Endothelial cell of umbilical vein (primary cell): ENCODE measurements around the gene GRIN2D. TPM values are rescaled to one million over a fixed set of nuclear protein-coding genes. Genes with fewer than 3 reads are reported as not detected.

ENCODE experiments used
- BruUV-seq: library from RNA; stranded (reverse); fragments of 400-500 nt; replicated peaks from 2 replicates; lab custom pipeline; 2021; lab: Mats Ljungman, UMichigan
- CTCF ChIA-PET: fragments of 300-600, 350-600 bp; sonication (Branson Sonifier 250); formaldehyde crosslinking; loops from one replicate; lab custom pipeline; 2021; ENCODE audit warnings: antibody characterized with exemption, inconsistent platforms; lab: Charles Lee
- POLR2A ChIA-PET: fragments of 300-600, 350-600 bp; sonication (Branson Sonifier 250); formaldehyde crosslinking; loops from one replicate; lab custom pipeline; 2021; ENCODE audit warnings: antibody characterized with exemption, inconsistent platforms; lab: Charles Lee
- DNase-seq: peaks from one replicate; pipeline ENCODE4 v3.0.0-alpha.2; 2011; ENCODE audit warnings: low read depth, low spot score
- FAIRE-seq: peaks from 2 replicates; lab custom pipeline; 2011; peaks lifted over from hg19 to GRCh38; lab: Jason Lieb, UNC
- H2AFZ ChIP-seq: 2 replicates; pipeline ENCODE4 v1.6.0; 2012; ENCODE audit warnings: low read depth, low read length, control low read depth, inconsistent platforms
- H3K27ac ChIP-seq: 2 replicates; pipeline ENCODE4 v1.5.1; 2011; ENCODE audit warnings: low read depth, mild to moderate bottlenecking, control low read depth, low read length, moderate library complexity; ENCODE audit not compliant: insufficient read depth
- H3K27me3 ChIP-seq, 2 experiments: 2 replicates each; pipeline versions ENCODE4 v1.6.0 to v1.6.1; 2011; ENCODE audit warnings: low read length in 2 of 2, mixed read lengths in 1 of 2; ENCODE audit not compliant: control insufficient read depth in 2 of 2, insufficient read depth in 2 of 2
- H3K36me3 ChIP-seq, 2 experiments: 2 replicates in 1 of 2; 3 replicates in 1 of 2; pipeline ENCODE4 v1.5.1; 2011; ENCODE audit warnings: low read length in 2 of 2, mild to moderate bottlenecking in 1 of 2, moderate library complexity in 1 of 2; ENCODE audit not compliant: control insufficient read depth in 2 of 2, insufficient read depth in 2 of 2; ENCODE audit errors: extremely low read depth in 1 of 2
- H3K4me1 ChIP-seq: 3 replicates; pipeline ENCODE4 v1.5.1; 2011; ENCODE audit warnings: mild to moderate bottlenecking, low read length; ENCODE audit not compliant: control insufficient read depth, insufficient read depth; ENCODE audit errors: extremely low read depth
- H3K4me2 ChIP-seq: 2 replicates; pipeline ENCODE4 v1.6.1; 2011; ENCODE audit warnings: low read length, control low read depth, mixed read lengths; ENCODE audit not compliant: insufficient read depth
- H3K4me3 ChIP-seq, 3 experiments: fragments of 200-600 bp in 1 of 3; sonication (generic), shearing (Covaris generic) in 1 of 3; replicated peaks in 1 of 3; 2 replicates each; pipeline ENCODE4 v1.5.1; 2011 to 2016; ENCODE audit warnings: control low read depth in 3 of 3, low read length in 3 of 3, mild to moderate bottlenecking in 2 of 3, inconsistent platforms in 1 of 3, low read depth in 1 of 3, moderate library complexity in 1 of 3; ENCODE audit not compliant: insufficient read depth in 1 of 3
- H3K79me2 ChIP-seq: 2 replicates; pipeline ENCODE4 v1.6.0; 2012; ENCODE audit warnings: low read length, inconsistent platforms; ENCODE audit not compliant: control insufficient read depth, insufficient read depth
- H3K9ac ChIP-seq: replicated peaks from 2 replicates; pipeline ENCODE3; 2011; ENCODE audit warnings: low read length, control low read depth; ENCODE audit not compliant: insufficient read depth; ENCODE audit errors: extremely low read depth
- H3K9me1 ChIP-seq: replicated peaks from 3 replicates; pipeline ENCODE4 v1.6.0; 2011; ENCODE audit warnings: mild to moderate bottlenecking, low read length; ENCODE audit not compliant: control insufficient read depth, insufficient read depth; ENCODE audit errors: extremely low read depth
- H3K9me3 ChIP-seq: replicated peaks from 2 replicates; pipeline ENCODE4 v1.5.1; 2012; ENCODE audit warnings: low read length, inconsistent platforms; ENCODE audit not compliant: control insufficient read depth, insufficient read depth
- H4K20me1 ChIP-seq: replicated peaks from 2 replicates; pipeline ENCODE3; 2011; ENCODE audit warnings: mild to moderate bottlenecking, low read length; ENCODE audit not compliant: control insufficient read depth, insufficient read depth; ENCODE audit errors: extremely low read depth
- CTCF ChIP-seq, 2 donors: IDR thresholded peaks; 1 replicate in 1 of 2; 2 replicates in 1 of 2; pipeline ENCODE4 v1.5.1; 2011; ENCODE audit warnings: low read length in 2 of 2, mild to moderate bottlenecking in 2 of 2, moderate library complexity in 2 of 2, control low read depth in 1 of 2, inconsistent platforms in 1 of 2, low read depth in 1 of 2; ENCODE audit not compliant: insufficient read depth in 1 of 2; ENCODE audit errors: extremely low read depth in 1 of 2
- EZH2 ChIP-seq: IDR thresholded peaks from 2 replicates; pipeline ENCODE4 v1.6.1; 2012; ENCODE audit warnings: borderline replicate concordance, low read depth, mild to moderate bottlenecking, moderate library complexity, low read length, inconsistent platforms; ENCODE audit not compliant: severe bottlenecking
- FOS ChIP-seq: IDR thresholded peaks from 2 replicates; pipeline ENCODE4 v1.6.1; 2011; ENCODE audit warnings: mild to moderate bottlenecking, low read length, moderate library complexity, borderline replicate concordance; ENCODE audit not compliant: insufficient read depth
- GATA2 ChIP-seq: IDR thresholded peaks from 2 replicates; pipeline ENCODE4 v1.7.0; 2011; ENCODE audit warnings: low read depth, mild to moderate bottlenecking, moderate library complexity, mixed read lengths, low read length; ENCODE audit not compliant: insufficient read length, insufficient read depth
- JUN ChIP-seq: IDR thresholded peaks from 2 replicates; pipeline ENCODE4 v1.6.1; 2011; ENCODE audit warnings: borderline replicate concordance, low read depth; ENCODE audit not compliant: insufficient read length, insufficient read depth
- MAX ChIP-seq: IDR thresholded peaks from 2 replicates; pipeline ENCODE4 v1.6.1; 2011; ENCODE audit not compliant: insufficient read depth, insufficient read length
- MYC ChIP-seq: IDR thresholded peaks from one replicate; pipeline ENCODE4 v1.6.1; 2011; ENCODE audit warnings: mild to moderate bottlenecking, low read depth, low read length
- POLR2A ChIP-seq: IDR thresholded peaks from 2 replicates; pipeline ENCODE4 v1.6.1; 2012; ENCODE audit warnings: low read depth, mild to moderate bottlenecking, control low read depth, low read length
- POLR2AphosphoS5 ChIP-seq: IDR thresholded peaks from 2 replicates; pipeline ENCODE4 v1.6.1; 2012; ENCODE audit warnings: low read depth, mild to moderate bottlenecking, control low read depth, low read length, moderate library complexity; ENCODE audit not compliant: insufficient read depth
- dilution Hi-C: fragments of 300-500 bp; cut with MboI; formaldehyde crosslinking; loops from one replicate; pipeline ENCODE4 v1.15.0; 2019; ENCODE audit warnings: low sequenced_read_pairs; ENCODE audit not compliant: extremely low pct_ligation_motif_present
- intact Hi-C: fragments of 100-400 bp; cut with micrococcal nuclease; formaldehyde crosslinking; loops from one replicate; pipeline ENCODE4 v1.10.0; 2022
- polyA plus RNA-seq, 4 experiments: library from polyadenylated mRNA; depleted of rRNA in 3 of 4; stranded (reverse) in 3 of 4; unstranded in 1 of 4; fragments of >200 nt; gene quantifications; 2 replicates each; pipeline versions ENCODE4 v1.2.1 to v1.2.3, GENCODE V29; 2011 to 2012; ENCODE audit warnings: missing spikeins in 1 of 4
- total RNA-seq: library from RNA; stranded (reverse); gene quantifications from 2 replicates; pipeline ENCODE4 v1.2.3, GENCODE V29; 2021

The GRIN2D gene
- total and polyA plus RNA-seq, 2 donors (not counting 3 experiments of a cell fraction or from before 2014, with no cell fraction given), result 0.59 to 2.1 TPM

GRCh38 chr19:48398102-48398374, 4.6 kb downstream of the GRIN2D start:
- Histone ChIP-seq H3K79me2 (no peaks in the 10 kb centered on the region), H3K27ac (no peak overlapping the region), H2AFZ (peak overlapping the region; percentile 58), H3K4me3 (peak overlapping the region; percentile 29 to 38 (median 32)), H3K9ac (peak overlapping the region; percentile 14), H3K4me2 (peak overlapping the region; percentile 36), H4K20me1 (no peaks in the 10 kb centered on the region), H3K36me3 (no peaks in the 10 kb centered on the region), H3K27me3 (peaks cover 21 to 29% of the 10 kb centered on the region in 2 experiments), H3K4me1 (peaks cover 10% of the 10 kb centered on the region), H3K9me1 (no peaks in the 10 kb centered on the region), H3K9me3 (no peaks in the 10 kb centered on the region)
- BruUV-seq, result no TSS peak
- POLR2A ChIA-PET, result no interaction called here
- dilution Hi-C loops, result no loop called here
- intact Hi-C loops, result loop anchor here (2.0 to 5.0 kb wide), 3 partner anchors 17 to 84 kb away; partner anchors contain the start of gene GRWD1
- no peak for FAIRE-seq
- CTCF ChIA-PET, result no interaction called here
- TF ChIP-seq GATA2 (no peak), POLR2A (no peak), MAX (no peak), FOS (no peak), MYC (no peak), JUN (no peak), POLR2AphosphoS5 (no peak), CTCF (IDR thresholded peaks at IDR 0.05; ENCODE audit: extremely low read depth in 1 of 2, insufficient read depth in 1 of 2, low read depth in 1 of 2, low read length in 2 of 2) (no peak), EZH2 (no peak)
- DNase-seq, result no peak
